HG03439 (cell line): Measurements from ENCODE around the gene CD9.

Experiments used
- ATAC-seq: cut with Tn5 transposase; IDR thresholded peaks from one replicate; pipeline ENCODE4 v1.9.1; 2021; ENCODE audit warnings: mild to moderate bottlenecking, moderate library complexity; ENCODE audit not compliant: unreplicated experiment

CD9 gene

DNA sequence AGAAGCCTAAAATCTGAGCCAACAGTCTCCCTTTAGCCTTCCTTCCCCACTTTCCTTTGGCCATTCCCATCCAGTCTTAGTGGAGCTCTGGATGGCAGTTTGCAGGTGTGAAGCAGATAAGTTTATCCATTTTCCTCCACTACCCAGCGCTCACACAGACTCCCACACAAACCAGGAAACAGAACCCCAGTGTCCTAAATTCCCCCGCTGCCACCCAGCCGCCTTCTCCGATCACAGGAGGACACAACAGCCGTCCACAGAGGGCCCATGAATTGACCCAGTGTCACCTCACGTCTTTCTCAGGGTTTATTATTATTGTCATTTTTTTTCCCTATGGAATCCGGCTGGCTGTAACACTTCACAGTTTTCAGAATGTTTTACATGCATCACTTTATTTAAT lies 16.4 kb downstream of the CD9 start:
- ATAC-seq = no peak

- ATAC-seq = no peak
These were observed 18.2 kb downstream of the CD9 start for GRCh38 chr12:6218347-6218925.

DNA sequence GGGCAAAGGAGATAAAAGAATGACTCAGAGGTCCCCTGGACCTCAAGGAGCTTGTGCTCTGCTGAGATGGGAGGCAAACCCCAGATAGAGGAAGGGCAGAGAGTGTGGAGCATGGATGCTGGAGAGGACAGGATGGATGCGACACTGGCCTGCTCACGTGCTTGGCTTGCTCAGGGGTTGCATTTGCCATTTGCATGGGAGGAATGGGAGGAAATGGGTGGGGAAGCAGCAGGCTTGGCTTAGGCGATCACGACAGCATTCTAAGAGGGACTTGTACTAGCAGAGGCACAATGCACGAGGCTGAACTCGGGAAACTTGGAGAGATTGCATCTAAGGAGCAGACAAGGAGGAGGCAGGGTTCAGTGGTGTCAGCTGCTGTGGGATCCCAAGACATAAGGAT lies 19.8 kb downstream of the CD9 start:
- no peak for ATAC-seq

DNA sequence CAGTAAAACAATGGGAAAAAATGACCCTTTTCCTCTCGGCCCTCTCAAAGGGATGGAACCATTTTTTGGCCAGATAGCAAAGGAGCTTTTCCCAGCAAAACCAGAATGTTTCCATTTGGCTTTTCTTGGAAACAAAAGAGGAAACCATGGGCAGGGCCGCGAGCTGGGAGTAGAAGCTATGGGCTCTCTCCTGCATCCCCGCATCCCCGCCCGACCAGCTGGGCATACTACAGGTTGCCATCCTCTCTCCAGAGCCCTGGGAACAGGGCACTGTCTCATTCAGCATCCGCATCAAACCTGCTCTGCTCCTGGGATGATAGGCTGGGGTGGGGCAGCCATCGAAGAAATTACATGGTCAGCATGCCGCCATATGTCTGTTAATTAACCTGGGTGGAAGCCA lies 20.9 kb downstream of the CD9 start:
- ATAC-seq = no peak

DNA sequence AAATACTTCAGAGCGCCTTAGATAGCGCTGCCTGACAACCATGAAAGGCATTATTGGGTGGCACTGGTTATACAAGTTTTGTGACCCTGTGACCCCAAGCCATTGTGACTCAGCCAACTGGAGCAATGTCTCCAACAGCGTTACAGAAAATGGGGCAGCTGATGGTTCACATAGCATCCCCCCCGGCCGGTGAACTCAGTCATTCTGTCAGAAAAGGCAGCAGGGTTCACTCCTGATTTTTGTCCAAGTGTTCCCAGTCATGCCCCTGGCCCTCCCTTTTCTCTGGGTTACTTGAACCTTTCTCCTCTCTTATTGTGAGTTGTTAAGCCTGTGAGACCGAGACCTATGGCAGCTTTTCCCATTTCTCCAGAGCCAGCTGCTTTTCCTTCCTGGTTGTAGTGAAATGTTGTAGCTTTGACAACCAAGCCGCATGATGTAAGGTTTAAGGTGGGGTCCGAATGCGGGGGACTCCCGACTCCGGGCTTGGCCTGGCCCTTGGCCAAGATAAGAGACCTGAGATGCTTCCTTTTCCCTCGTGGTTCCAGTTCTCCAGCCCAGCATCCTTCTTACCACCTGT lies 22.0 kb downstream of the CD9 start:
- ATAC-seq = no peak

- no peak for ATAC-seq
These were observed 23.3 kb downstream of the CD9 start for GRCh38 chr12:6223545-6223944.

DNA sequence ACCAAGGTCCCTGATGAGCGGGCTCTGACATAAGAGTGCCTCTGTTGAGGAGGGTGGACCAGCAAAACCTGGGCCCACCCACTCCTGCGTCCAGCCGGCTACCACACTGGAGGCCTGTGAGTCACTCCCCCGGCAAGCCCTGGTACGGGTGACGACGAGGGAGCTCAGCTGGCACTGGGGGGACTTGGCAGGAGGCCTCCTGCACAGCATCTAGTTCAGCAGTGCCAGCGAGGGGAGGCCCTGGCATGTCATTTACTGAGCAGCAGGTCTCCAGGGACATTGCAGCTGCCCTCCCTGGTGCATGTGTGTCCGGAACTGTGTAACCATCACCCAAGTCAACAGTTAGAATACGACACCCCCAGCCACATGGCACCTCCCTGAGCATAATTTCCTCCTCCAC lies 24.4 kb downstream of the CD9 start:
- ATAC-seq = no peak

GRCh38 chr12:6225630-6226001 lies 25.4 kb downstream of the CD9 start:
- ATAC-seq = no peak

GRCh38 chr12:6226002-6226678 lies 25.9 kb downstream of the CD9 start:
- ATAC-seq = no peak

DNA sequence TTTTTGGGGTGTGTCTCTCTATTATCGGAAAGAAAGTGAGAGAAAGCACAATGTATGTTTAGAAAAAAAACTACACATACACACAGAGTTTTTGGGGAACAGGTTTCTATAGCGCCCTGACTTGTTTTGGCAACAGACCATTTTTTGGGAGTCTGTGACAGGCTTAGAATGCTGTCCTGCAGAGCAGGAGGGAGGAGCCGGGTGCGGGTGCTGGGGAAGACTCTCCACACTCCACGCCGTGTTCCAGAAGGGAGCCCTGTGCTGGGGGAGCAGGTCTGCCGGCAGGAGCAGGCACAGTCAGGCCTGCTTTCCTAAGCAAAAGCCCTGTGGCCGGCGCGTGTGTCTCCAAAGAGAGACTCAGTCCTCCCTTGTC lies 26.5 kb downstream of the CD9 start:
- no peak for ATAC-seq

DNA sequence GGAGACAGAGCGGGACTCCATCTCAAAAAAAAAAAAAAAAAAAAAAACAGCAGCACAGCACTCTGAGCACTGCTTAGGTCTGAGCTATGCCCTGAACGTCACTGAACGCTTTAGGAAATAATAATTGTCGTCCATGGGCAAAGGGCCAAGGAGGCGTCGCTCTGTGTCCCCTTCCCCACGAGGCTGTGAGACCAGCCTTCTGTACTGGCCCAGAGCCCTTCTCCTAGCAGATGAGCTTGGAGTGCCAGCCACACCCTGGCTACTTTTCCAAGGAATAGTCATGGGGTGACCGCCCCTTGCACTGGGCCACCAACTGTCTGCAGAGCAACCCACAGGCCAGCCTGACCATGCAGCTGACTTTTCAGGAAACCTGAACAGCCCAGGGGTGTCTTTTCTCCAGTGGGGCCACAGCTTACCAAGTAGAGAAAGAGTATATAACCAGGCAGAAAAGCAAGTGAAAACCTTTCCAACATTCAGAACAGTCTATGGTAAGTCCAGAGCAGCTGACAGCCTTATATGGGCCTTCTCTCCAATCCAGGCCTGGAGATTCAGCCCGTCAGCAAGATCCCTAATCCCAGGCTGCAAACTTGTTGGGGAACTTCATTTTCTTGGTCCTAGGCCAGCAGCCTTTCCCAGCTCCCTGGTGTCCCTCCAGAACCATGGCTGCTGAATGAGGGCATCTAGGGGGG lies 28.5 kb downstream of the CD9 start:
- no peak for ATAC-seq

DNA sequence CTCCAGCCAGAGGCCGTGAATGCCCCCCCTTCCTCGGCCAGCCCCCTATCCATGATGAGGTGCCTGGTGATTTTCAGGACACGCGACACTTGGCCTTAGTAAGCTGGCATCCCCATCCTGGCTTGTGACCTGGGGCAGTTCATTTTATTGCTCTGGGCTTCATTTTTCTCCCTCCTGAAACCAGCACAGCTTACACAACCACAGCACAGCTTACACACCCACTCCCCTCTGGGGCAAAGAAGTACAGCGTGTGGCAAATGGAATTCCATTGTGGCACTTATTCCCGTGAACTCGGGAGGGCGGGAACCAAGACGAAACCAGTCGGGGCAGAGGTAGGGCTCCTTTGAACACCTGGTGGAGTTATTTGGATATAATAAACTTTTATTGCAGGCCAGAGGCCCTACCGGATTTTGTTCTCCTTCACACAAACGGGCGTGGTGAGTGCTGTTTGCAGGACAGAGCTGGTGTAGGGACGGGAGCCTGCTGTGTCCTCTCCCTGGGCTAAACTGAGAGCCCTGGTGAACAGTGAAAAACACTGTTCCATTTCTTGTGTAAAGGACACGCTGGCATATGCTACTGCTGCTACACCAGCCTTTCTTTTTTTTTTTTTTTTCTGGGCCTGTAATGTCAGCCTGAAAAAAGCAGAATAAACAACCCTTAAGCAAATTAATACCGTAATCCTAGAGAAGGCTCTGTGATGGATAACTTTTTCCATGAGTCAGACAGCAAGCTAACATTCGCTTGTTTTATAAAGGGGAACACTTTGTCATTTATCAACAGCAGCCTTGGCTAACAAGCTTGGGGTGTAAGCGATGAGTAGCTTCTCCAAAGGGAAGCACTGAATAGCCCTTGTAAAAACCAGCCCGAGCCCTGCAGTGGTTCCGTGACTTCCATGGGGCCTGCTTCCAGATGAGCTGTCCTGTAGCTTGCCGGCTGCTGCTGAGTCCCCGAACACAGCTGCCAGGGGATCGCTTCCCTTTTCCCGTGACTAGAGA lies 29.3 kb downstream of the CD9 start:
- no peak for ATAC-seq

DNA sequence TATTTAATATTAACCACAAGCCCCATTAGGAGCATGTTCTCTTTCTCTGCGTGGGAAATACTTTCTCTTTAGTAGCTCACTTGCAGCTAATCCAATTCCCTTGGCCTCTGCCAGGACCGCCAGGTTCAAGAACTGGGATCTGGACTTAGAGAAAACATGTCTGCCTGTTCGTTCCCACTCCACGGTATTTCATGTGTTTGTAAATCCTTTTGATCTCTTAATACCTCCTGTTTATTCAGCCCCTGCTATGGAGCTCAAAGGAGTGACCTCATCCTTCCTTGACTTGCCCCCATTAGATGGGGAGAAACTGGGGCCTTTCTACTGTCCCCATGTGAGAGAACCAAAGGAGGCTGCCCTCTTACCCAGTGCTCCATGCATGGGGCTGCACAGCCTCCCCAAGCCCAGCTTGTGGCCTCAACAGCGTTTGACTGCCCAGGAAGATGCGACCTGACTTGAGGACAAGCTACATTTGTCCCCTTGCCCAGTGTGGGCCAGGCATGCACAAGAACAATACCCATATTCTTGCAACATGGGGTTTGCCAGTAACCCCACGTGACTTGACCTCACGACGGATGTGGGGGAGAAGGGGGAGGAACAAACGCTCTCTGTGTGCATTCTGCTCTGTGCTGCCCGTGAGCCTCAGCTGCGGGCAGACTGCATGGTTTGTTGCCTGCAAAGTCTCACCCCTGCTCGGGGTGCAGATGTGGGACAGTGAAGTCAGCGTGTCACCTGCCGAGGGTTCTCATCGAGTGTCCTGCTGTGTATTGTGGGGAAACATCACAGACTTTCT lies 30.3 kb downstream of the CD9 start:
- ATAC-seq = no peak

DNA sequence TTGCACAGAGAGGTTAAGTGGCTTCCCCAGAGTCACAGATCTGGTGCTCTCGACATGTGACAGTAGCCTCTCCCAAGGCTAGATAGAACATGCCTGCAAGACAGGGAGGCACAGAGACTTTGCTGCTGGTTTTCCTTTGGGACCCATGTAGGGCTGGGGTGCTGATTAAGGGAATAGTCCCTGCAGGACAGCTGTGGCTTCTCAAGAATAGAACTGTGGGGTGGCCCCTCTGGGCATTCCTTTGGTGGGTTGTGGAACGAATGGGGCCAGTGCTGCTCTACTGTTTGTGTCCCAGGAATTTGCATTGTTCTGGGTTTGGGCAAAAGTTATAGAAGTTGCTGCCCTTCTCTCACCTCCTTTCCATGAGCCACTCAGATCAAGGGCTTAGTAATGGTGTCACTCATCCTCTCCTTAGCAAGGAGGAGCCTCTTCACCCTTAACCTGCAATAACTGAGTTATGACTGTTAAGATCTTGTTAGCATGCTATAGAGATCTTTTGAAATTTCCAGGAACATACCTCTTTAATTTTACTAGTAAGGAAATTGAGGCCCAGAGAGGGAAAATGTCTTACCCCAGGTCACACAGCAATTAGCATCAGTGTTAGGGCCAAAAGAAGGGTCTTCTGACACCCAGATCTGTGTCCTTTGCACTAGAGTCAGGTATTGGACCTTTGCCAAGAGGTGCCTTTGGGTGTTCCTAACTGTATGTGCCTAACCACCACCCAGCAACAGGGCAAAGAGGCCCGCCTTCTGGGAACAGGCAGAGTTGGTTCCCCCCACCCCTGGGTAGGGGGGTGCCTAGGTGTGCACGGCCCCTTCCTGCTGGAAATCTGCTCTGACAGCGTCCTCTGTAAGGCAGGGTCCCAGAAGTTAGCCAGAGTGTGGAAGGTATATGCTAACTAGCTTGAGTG lies 31.4 kb downstream of the CD9 start:
- ATAC-seq = no peak

DNA sequence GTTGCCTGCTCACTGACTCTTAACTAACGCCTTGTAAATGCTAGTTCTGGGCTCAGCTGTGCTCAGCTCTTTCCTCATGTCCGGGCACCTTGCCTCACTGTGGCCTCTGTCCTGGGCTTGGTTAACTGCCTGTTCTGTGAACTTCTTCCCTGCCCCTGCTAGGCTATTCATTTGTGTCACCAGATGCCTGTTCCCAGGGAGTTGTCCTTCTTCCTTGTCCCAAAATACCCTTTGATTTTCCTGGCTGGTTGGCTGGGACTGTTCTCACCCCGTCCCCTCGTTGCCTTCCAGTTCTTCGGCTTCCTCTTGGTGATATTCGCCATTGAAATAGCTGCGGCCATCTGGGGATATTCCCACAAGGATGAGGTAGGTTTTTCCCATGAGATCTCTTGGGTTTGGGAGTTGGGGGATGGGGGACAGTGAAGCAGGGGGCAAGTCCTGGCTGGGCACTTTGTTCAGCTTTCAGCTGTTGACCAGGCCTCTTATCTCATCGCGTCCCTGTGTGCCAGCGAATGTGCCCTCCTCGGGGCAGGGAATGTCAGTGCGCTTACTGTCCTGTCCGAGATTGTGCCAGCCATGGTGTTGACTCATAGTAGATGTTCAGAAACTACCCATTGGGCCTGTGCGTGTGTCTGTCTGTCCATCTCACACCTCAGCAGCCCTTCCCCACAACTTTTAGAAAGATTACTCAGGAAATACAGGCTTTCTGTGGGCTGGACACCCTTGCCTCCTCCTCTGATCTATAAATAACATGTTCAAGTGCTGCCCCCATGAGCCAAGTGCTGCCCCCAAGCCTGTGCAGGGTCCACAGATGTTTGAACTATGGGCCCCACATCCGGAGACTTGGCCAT lies 33.1 kb downstream of the CD9 start:
- ATAC-seq = no peak

DNA sequence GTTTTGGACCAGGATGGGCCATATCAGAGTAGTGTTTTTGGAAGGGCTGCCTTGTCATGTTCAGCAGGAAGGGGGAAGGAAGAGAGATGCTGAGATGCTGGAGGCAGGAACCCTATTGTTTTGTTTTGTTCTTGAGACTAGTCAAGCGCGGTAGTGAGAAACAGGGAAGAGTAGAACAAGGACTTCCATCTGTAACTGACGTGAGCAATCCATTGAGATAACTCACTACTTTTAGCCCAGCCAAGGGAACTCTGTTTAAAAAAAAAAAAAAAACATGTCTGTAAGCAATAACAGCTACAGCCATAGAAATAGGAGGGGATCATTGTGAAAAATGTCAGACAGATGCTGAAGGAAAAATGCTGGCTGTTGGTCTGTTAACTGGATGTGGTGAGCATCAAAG lies 34.0 kb downstream of the CD9 start:
- ATAC-seq = no peak

DNA sequence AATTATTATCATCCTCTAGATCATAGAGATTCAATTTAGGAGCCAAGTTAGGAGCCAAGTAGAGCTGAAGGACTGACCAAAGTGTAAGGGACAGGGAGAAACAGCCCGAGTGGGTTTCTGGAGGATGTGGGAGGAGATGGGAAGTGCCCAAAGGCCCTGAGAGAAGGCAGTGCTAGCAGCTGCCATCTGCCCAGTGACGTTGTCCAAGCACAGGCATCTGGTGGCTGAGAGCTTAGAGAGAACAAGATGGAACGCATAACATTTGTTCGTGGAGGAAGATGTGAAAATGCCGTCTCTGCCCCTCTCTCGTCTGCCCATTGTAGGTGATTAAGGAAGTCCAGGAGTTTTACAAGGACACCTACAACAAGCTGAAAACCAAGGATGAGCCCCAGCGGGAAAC lies 34.7 kb downstream of the CD9 start:
- ATAC-seq = no peak

DNA sequence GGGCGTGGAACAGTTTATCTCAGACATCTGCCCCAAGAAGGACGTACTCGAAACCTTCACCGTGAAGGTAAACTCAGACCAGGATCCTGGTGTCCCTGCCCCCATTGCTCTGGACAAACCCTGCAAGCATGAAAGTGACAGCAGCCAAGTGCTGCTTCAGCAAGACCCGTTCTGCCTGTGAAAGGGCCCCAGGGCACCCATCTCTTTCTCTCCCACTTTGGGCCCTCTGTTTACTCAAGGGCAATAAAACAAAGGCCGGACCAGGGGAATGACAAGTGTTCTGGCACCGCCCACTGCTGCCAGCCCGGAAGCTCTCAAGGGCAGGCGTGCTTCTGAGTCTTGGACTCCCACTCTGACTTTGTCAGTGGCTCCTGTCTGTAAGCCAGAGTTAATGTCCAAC lies 35.3 kb downstream of the CD9 start:
- ATAC-seq = no peak
